Endothelial cell of umbilical vein (primary cell): Measurements from ENCODE around the gene SLC9A1. TPM values are rescaled to one million over a fixed set of nuclear protein-coding genes. Genes with fewer than 3 reads are reported as not detected.

Experiments used
- BruUV-seq: library from RNA; stranded (reverse); fragments of 400-500 nt; replicated peaks from 2 replicates; lab custom pipeline; 2021; lab: Mats Ljungman, UMichigan
- CTCF ChIA-PET: fragments of 300-600, 350-600 bp; sonication (Branson Sonifier 250); formaldehyde crosslinking; loops from one replicate; lab custom pipeline; 2021; ENCODE audit warnings: antibody characterized with exemption, inconsistent platforms; lab: Charles Lee
- POLR2A ChIA-PET: fragments of 300-600, 350-600 bp; sonication (Branson Sonifier 250); formaldehyde crosslinking; loops from one replicate; lab custom pipeline; 2021; ENCODE audit warnings: antibody characterized with exemption, inconsistent platforms; lab: Charles Lee
- DNase-seq: peaks from one replicate; pipeline ENCODE4 v3.0.0-alpha.2; 2011; ENCODE audit warnings: low read depth, low spot score
- FAIRE-seq: peaks from 2 replicates; lab custom pipeline; 2011; peaks lifted over from hg19 to GRCh38; lab: Jason Lieb, UNC
- H2AFZ ChIP-seq: 2 replicates; pipeline ENCODE4 v1.6.0; 2012; ENCODE audit warnings: low read depth, low read length, control low read depth, inconsistent platforms
- H3K27ac ChIP-seq: 2 replicates; pipeline ENCODE4 v1.5.1; 2011; ENCODE audit warnings: low read depth, mild to moderate bottlenecking, control low read depth, low read length, moderate library complexity; ENCODE audit not compliant: insufficient read depth
- H3K27me3 ChIP-seq, 2 experiments: 2 replicates each; pipeline versions ENCODE4 v1.6.0 to v1.6.1; 2011; ENCODE audit warnings: low read length in 2 of 2, mixed read lengths in 1 of 2; ENCODE audit not compliant: control insufficient read depth in 2 of 2, insufficient read depth in 2 of 2
- H3K36me3 ChIP-seq, 2 experiments: 2 replicates in 1 of 2; 3 replicates in 1 of 2; pipeline ENCODE4 v1.5.1; 2011; ENCODE audit warnings: low read length in 2 of 2, mild to moderate bottlenecking in 1 of 2, moderate library complexity in 1 of 2; ENCODE audit not compliant: control insufficient read depth in 2 of 2, insufficient read depth in 2 of 2; ENCODE audit errors: extremely low read depth in 1 of 2
- H3K4me1 ChIP-seq: 3 replicates; pipeline ENCODE4 v1.5.1; 2011; ENCODE audit warnings: mild to moderate bottlenecking, low read length; ENCODE audit not compliant: control insufficient read depth, insufficient read depth; ENCODE audit errors: extremely low read depth
- H3K4me2 ChIP-seq: 2 replicates; pipeline ENCODE4 v1.6.1; 2011; ENCODE audit warnings: low read length, control low read depth, mixed read lengths; ENCODE audit not compliant: insufficient read depth
- H3K4me3 ChIP-seq, 3 experiments: fragments of 200-600 bp in 1 of 3; sonication (generic), shearing (Covaris generic) in 1 of 3; replicated peaks in 1 of 3; 2 replicates each; pipeline ENCODE4 v1.5.1; 2011 to 2016; ENCODE audit warnings: control low read depth in 3 of 3, low read length in 3 of 3, mild to moderate bottlenecking in 2 of 3, inconsistent platforms in 1 of 3, low read depth in 1 of 3, moderate library complexity in 1 of 3; ENCODE audit not compliant: insufficient read depth in 1 of 3
- H3K79me2 ChIP-seq: 2 replicates; pipeline ENCODE4 v1.6.0; 2012; ENCODE audit warnings: low read length, inconsistent platforms; ENCODE audit not compliant: control insufficient read depth, insufficient read depth
- H3K9ac ChIP-seq: replicated peaks from 2 replicates; pipeline ENCODE3; 2011; ENCODE audit warnings: low read length, control low read depth; ENCODE audit not compliant: insufficient read depth; ENCODE audit errors: extremely low read depth
- H3K9me1 ChIP-seq: replicated peaks from 3 replicates; pipeline ENCODE4 v1.6.0; 2011; ENCODE audit warnings: mild to moderate bottlenecking, low read length; ENCODE audit not compliant: control insufficient read depth, insufficient read depth; ENCODE audit errors: extremely low read depth
- H3K9me3 ChIP-seq: replicated peaks from 2 replicates; pipeline ENCODE4 v1.5.1; 2012; ENCODE audit warnings: low read length, inconsistent platforms; ENCODE audit not compliant: control insufficient read depth, insufficient read depth
- H4K20me1 ChIP-seq: replicated peaks from 2 replicates; pipeline ENCODE3; 2011; ENCODE audit warnings: mild to moderate bottlenecking, low read length; ENCODE audit not compliant: control insufficient read depth, insufficient read depth; ENCODE audit errors: extremely low read depth
- EZH2 ChIP-seq: IDR thresholded peaks from 2 replicates; pipeline ENCODE4 v1.6.1; 2012; ENCODE audit warnings: borderline replicate concordance, low read depth, mild to moderate bottlenecking, moderate library complexity, low read length, inconsistent platforms; ENCODE audit not compliant: severe bottlenecking
- FOS ChIP-seq: IDR thresholded peaks from 2 replicates; pipeline ENCODE4 v1.6.1; 2011; ENCODE audit warnings: mild to moderate bottlenecking, low read length, moderate library complexity, borderline replicate concordance; ENCODE audit not compliant: insufficient read depth
- GATA2 ChIP-seq: IDR thresholded peaks from 2 replicates; pipeline ENCODE4 v1.7.0; 2011; ENCODE audit warnings: low read depth, mild to moderate bottlenecking, moderate library complexity, mixed read lengths, low read length; ENCODE audit not compliant: insufficient read length, insufficient read depth
- JUN ChIP-seq: IDR thresholded peaks from 2 replicates; pipeline ENCODE4 v1.6.1; 2011; ENCODE audit warnings: borderline replicate concordance, low read depth; ENCODE audit not compliant: insufficient read length, insufficient read depth
- POLR2A ChIP-seq: IDR thresholded peaks from 2 replicates; pipeline ENCODE4 v1.6.1; 2012; ENCODE audit warnings: low read depth, mild to moderate bottlenecking, control low read depth, low read length
- POLR2AphosphoS5 ChIP-seq: IDR thresholded peaks from 2 replicates; pipeline ENCODE4 v1.6.1; 2012; ENCODE audit warnings: low read depth, mild to moderate bottlenecking, control low read depth, low read length, moderate library complexity; ENCODE audit not compliant: insufficient read depth
- dilution Hi-C: fragments of 300-500 bp; cut with MboI; formaldehyde crosslinking; loops from one replicate; pipeline ENCODE4 v1.15.0; 2019; ENCODE audit warnings: low sequenced_read_pairs; ENCODE audit not compliant: extremely low pct_ligation_motif_present
- intact Hi-C: fragments of 100-400 bp; cut with micrococcal nuclease; formaldehyde crosslinking; loops from one replicate; pipeline ENCODE4 v1.10.0; 2022
- polyA plus RNA-seq, 4 experiments: library from polyadenylated mRNA; depleted of rRNA in 3 of 4; stranded (reverse) in 3 of 4; unstranded in 1 of 4; fragments of >200 nt; gene quantifications; 2 replicates each; pipeline versions ENCODE4 v1.2.1 to v1.2.3, GENCODE V29; 2011 to 2012; ENCODE audit warnings: missing spikeins in 1 of 4
- total RNA-seq: library from RNA; stranded (reverse); gene quantifications from 2 replicates; pipeline ENCODE4 v1.2.3, GENCODE V29; 2021
- TF ChIP-seq, protein P1 (sequence below), 2 donors: IDR thresholded peaks; 1 replicate in 1 of 2; 2 replicates in 1 of 2; pipeline ENCODE4 v1.5.1; 2011; ENCODE audit warnings: low read length in 2 of 2, mild to moderate bottlenecking in 2 of 2, moderate library complexity in 2 of 2, control low read depth in 1 of 2, inconsistent platforms in 1 of 2, low read depth in 1 of 2; ENCODE audit not compliant: insufficient read depth in 1 of 2; ENCODE audit errors: extremely low read depth in 1 of 2
- TF ChIP-seq, protein P2 (sequence below): IDR thresholded peaks from 2 replicates; pipeline ENCODE4 v1.6.1; 2011; ENCODE audit not compliant: insufficient read depth, insufficient read length

SLC9A1 gene
- total and polyA plus RNA-seq, 2 donors (not counting 3 experiments of a cell fraction or from before 2014, with no cell fraction given), result 22.8 to 59.2 TPM

DNA sequence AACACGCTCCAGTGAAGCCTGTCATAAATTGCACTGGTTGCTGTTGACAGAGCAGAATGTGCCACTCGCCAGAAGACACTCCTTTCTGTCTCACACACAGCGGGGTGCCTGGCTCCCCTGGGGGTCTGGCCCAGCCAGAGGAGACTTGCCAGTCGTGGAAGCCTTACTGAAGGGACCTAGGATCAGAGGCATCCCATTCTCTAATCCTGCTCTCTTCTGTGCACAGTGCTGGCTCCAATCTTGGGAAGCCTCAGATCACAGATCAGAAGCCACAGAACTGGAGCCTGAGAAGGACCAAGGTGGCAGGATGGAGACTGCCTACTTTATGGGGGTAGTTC is 1.4 kb downstream of the SLC9A1 start:
- no peaks in the 10 kb centered on the region for H3K9me1 ChIP-seq
- intact Hi-C loops (no loop called here), dilution Hi-C loops (no loop called here)
- H3K4me2 ChIP-seq, result peak overlapping the region; percentile 67
- POLR2A ChIA-PET, result interaction anchor here (0.6 to 4.1 kb wide), 4 partner anchors 12 to 1363 kb away, joined by 3 to 70 read pairs (median 26); no protein-coding TSS in a partner anchor
- no peaks in the 10 kb centered on the region for H4K20me1 ChIP-seq
- CTCF ChIA-PET, result interaction anchor here (1.1 to 1.9 kb wide), 8 partner anchors 27 to 143 kb away, joined by 3 to 10 read pairs (median 4); no protein-coding TSS in a partner anchor
- TF ChIP-seq POLR2A (no peak), FOS (no peak), POLR2AphosphoS5 (no peak), JUN (no peak), GATA2 (no peak), EZH2 (no peak)
- TF ChIP-seq, protein P1, sequence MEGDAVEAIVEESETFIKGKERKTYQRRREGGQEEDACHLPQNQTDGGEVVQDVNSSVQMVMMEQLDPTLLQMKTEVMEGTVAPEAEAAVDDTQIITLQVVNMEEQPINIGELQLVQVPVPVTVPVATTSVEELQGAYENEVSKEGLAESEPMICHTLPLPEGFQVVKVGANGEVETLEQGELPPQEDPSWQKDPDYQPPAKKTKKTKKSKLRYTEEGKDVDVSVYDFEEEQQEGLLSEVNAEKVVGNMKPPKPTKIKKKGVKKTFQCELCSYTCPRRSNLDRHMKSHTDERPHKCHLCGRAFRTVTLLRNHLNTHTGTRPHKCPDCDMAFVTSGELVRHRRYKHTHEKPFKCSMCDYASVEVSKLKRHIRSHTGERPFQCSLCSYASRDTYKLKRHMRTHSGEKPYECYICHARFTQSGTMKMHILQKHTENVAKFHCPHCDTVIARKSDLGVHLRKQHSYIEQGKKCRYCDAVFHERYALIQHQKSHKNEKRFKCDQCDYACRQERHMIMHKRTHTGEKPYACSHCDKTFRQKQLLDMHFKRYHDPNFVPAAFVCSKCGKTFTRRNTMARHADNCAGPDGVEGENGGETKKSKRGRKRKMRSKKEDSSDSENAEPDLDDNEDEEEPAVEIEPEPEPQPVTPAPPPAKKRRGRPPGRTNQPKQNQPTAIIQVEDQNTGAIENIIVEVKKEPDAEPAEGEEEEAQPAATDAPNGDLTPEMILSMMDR (IDR thresholded peaks at IDR 0.05; ENCODE audit: extremely low read depth in 1 of 2, insufficient read depth in 1 of 2, low read depth in 1 of 2, low read length in 2 of 2), result no peak
- TF ChIP-seq, protein P2, sequence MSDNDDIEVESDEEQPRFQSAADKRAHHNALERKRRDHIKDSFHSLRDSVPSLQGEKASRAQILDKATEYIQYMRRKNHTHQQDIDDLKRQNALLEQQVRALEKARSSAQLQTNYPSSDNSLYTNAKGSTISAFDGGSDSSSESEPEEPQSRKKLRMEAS, result no peak
- H3K36me3 ChIP-seq, result no peaks in the 10 kb centered on the region
- DNase-seq, result no peak
- no peaks in the 10 kb centered on the region for H3K27me3 ChIP-seq
- H3K79me2 ChIP-seq, result peaks cover 59% of the 10 kb centered on the region
- H3K9me3 ChIP-seq, result no peaks in the 10 kb centered on the region
- H3K9ac ChIP-seq, result no peak overlapping the region
- TSS peak; percentile 76 for BruUV-seq
- peak overlapping the region in 2 of 3 experiments; percentile 30 to 45 for H3K4me3 ChIP-seq
- H2AFZ ChIP-seq, result no peak overlapping the region
- peak overlapping the region; percentile 43 for H3K27ac ChIP-seq
- H3K4me1 ChIP-seq, result peaks cover 33% of the 10 kb centered on the region
- FAIRE-seq, result peak; percentile 82
